ENCODE data around the gene NFATC2.
"Not testable (repeated sequence)": the region's sequence is repeated elsewhere in the genome, so short reads cannot be mapped to it uniquely, and the experiment has no call there.

The NFATC2 gene

DNA sequence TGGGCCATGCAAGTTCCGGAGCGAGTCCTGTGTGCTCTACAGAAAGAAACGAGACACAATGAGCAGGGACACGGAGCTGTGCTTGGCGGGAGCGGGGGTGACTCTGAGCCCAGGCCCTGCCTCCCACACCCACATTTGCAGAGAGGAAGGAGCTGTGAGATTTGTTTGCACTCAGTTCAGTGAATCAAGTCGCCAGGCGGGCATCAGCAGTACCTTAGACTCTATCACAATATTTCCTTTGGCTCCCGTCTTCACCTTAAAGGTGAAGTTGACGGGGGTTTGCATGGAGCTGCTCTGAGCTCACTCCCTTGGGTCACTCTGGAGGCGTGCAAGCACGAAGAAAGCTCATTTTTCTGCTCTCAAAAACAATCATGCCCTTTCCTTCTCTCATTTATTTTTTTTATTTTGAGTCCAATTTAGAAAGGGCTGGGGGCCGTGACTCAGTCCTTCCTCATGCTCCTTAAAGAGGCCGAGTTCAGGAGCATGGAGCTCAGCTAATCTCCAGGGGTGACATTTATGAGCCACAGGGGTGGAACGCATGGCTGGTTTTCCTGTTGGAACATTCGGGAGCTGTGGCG is 188.2 kb downstream of the NFATC2 start:
- DNase-seq (ENCODE audit: low spot score) = no peak

DNA sequence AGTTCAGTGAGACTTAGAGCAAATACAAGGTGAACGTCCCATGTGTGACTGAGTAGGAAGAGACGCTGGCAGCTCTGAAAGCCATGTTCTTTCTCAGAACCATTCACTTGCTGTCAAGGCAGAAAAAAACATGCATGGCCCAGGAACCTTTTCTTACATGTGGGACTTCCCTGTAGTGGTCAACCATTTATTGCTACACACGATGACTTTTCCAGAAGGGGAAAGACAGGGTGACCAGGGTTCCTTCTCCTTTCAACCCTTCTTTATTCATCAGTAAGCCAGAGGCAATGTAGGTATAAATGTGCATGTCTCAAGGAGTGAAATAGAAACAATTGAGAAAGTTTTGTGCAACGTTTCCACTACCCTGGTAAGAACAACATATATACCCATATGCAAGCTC is 189.0 kb downstream of the NFATC2 start:
- no peak for DNase-seq (ENCODE audit: low spot score)

DNA sequence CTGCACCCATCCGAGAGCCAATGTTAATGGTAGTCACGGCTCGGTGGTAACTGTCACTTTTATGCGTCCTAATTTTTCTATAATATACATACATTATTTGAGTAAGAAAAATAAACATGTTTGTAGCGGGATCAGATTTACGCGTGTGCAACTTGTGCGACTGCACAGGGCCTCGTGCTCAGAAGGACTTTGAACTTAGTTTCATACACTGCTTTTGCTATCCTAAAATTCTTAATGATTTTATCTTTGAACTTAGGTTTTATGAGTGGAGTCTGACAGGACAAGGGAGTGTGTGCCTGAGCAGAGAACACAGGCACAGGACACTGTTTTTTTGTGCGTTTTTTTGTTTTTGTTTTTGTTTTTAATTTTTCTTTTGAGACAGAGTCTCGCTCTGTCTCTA is 189.7 kb downstream of the NFATC2 start:
- no peak for DNase-seq (ENCODE audit: low spot score)

DNA sequence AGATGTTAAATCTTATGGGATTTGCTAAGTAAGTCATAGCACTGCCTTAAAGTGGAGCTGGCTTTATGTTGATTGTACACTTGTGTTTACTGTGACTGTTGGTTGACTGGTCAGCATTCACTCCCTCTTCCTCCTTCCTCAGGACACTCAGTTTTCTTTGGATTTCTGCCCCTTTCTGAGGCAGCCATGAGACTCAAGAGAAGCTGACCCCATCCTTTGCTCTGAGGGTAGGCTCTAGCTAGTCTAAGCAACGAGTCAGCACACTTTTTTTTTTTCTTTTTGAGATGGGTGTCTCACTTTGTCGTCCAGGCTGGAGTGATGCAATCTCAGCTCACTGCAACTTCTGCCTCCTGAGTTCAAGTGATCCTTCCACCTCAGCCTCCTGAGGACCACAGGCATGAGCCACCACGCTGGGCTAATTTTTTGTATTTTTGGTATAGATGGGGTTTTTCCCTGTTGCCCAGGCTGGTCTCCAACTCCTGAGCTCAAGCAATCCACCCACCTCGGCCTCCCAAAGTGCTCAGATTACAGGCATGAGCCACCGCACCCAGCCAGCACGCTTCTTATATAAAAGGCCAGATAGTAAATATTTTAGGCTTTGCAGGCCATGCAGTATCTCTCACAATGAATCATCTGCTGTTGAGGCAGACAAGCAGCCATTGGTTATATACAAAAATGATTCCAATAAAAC is 191.4 kb downstream of the NFATC2 start:
- DNase-seq (ENCODE audit: low spot score) = no peak

DNA sequence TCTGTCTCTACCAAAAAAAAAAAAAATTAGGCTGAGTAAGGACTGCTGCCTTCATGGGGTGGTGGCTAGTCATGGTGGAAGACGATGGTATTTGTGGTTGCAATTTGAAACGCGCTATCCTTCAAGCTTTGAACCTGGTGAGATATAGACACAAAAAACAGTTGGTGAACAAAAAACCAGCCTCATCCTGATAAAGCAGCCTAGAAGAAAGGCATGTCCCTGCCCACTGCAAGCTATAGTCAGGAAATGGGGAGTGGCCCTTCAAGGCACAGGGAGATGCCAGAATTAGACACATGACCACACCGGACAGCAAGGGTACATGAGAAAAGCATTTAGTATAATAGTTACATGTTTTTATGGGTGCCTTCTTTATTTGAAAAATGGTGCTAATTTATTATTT is 193.6 kb downstream of the NFATC2 start:
- DNase-seq (ENCODE audit: low spot score) = no peak

DNA sequence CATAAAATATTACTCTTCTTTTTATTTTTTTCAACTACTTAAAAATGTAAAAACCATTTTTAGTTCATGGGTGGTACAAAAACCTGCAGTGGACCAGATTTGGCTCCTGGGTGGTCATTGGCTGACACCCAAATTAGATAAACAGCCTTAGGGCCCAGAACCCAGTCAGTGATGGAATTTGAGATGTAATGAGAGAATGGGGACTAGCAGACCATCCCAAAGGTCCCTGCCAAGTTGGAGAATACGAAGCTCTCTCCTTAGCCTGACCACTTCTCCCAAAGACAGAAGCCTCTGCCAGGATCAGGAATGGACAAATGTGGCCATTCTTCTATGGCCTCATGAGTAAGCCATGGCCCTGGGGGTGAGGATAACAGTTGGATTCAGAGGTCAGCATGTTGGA is 194.7 kb downstream of the NFATC2 start:
- no peak for DNase-seq (ENCODE audit: low spot score)

DNA sequence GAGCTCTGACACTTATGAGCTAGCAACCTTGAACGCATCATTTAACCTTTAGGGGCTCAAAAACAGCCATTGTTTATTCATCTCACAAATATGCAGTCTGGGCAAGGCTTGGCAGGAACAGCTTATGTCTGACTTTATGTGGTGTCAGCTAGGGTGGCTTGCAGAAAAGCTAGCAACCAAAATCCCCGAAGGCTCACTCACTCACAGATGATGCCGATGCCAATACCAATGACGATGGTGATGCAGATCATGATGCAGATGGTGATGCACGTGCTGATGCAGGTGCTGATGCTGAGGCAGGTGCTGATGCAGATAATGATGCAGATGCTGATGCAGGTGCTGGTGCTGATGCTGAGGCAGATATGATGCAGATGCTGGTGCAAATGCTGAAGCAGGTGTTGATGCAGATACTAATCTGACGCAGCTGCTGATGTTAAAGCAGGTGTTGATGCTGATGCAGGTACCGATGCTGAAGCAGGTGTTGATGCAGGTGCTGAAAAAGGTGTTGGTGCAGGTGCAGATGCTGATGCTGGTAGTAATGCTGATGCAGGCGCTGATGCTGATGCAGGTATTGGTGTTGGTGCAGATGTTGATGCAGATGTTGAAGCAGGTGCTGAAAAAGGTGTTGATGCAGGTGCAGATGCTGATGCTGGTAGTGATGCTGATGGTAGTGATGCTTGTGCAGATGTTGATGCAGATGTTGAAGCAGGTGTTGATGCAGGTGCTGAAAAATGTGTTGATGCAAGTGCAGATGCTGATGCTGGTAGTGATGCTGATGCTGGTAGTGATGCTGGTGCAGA is 195.6 kb downstream of the NFATC2 start:
- DNase-seq (ENCODE audit: low spot score) = no peak

DNA sequence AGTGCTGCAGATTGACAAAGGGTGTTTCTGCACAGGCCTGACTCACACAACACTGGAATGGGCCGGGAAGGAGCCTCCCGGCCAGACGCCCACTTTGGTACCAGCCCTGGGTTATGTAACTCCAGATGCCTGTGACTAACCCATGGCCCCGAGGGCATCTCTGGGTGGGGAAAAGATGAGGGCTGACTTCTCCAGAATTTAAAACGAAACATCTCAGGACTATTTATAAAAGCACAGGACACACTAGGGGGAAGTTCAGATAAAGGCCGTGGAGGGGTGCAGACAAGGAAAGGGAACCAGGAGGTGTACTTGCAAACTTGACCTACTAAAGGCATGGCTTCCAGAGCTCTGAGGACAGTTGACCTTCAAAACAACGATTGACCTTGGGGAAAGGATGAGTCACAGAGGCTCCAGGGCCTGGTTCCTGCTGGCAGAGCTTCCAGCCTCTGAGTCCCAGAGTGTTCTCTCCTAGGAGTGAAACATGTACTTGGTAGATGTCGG is 196.9 kb downstream of the NFATC2 start:
- no peak for DNase-seq (ENCODE audit: low spot score)

DNA sequence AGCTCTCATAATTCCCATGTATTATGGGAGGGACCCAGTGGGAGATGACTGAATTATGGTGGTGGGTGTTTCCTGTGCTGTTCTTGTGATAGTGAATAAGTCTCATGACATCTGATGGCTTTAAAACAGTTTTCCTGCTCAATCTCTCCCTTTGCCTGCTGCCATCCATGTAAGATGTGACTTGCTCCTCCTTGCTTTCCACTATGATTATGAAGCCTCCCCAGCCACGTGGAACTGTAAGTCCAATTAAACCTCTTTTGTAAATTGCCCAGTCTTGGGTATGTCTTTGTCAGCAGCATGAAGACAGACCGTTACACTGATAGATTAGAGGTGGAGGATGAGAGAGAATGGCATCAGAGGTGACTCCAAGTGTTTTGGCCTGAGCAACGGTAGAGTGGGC is 198.7 kb downstream of the NFATC2 start:
- not testable (repeated sequence) for DNase-seq (ENCODE audit: low spot score)

DNA sequence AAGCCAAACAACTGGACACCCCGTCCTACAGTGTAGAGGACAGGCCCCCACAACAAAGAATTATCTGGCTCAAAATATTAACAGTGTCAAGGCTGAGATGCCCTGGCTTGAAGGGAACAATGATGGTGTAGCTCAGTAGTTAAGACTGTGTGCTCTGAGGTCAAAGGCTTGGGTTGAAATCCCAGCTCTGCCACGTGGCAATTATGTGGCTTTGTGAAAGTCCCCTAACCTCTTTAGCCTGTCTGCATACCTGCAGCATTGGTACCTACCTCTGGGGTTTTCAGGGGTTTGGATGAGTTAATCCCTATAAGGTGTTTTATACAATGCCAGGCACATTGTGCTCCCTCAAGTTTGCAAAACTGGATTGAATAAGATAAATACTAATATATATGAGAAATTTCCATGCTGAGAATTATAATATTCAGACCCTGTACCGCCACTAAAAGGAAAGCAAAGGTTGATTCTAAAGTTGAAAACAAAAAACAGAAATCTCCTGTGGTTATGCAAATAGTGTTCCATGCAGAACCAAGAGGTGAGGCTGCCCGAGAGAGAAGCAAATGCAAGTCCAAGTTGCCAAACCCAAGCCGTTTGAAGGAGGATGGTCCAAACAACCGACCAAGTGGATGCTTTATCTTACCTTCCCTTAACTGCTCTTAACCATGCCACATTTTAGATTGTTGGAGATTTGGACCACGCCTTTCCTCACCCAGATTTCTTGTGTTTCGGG is 199.8 kb downstream of the NFATC2 start:
- no peak for DNase-seq (ENCODE audit: low spot score)

DNA sequence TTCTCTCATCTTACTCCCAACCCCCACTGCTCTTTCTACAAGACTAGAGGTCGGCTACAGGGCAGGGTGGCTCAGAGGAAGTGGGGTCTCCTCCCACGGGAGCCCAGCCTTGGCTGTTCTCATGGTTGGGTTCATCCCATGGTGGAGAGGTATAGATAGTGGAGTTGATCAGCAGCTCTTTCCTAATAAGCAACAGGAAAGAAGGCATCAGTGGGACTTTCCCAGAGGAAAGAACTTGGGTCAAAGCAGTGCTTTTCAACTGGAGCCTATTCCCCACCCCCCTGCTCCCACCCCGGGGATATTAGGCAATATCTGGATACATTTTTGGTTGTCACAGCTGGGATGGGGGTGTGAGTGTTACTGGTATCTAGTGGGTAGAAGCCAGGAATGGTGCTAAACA is 200.9 kb downstream of the NFATC2 start:
- DNase-seq (ENCODE audit: low spot score) = no peak

DNA sequence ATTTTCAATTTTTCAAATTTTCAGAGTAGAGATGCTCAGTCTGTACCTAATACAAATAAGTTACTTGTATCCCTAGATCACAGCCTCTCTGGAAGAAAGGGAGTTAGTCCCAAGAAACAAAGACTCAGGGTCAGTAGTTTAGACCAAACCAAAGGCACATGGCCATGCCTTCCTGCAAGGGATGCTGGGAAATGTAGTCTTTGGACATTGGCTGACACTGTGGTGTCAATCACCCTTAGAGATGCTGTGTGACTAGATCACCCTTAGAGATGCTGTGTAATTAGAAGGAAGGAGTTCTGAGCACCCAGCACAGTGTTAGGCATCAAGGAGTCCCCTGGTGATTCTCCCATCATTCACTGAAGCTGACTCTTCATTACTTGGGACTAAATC is 202.1 kb downstream of the NFATC2 start:
- no peak for DNase-seq (ENCODE audit: low spot score)

DNA sequence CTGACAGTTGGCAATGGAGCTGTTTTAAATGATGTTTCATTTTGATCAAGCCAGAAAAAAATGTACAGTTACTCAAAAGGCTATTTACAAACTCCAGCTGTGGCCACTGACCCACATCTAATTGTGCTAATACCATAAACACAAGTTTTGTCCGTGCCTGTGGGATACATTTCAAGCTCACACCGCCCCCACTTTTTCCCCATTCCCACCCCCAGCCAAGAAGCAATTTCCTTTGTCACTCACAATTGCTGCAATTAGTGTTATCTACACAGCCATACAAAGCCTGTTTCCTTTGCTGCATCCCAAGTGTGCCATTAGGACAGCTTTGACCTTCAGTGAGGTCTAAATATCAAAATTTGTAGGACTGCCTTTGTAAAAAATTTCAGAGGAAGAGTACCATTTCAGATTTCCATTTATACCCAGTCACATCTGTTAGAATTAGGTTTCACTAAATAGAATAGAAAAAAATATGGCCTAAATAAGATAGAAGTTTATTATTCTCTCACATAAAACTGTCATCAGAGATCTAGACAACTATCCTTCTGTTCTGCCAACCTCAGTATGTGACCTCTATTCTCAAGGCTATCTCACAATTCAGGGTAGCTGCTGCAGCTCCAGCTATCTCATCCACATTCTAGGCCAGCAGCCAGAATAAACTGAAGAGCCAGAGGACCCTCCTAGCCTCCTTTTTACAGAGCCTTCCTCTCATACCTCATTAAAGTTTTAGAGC is 202.6 kb downstream of the NFATC2 start:
- DNase-seq (ENCODE audit: low spot score) = no peak

DNA sequence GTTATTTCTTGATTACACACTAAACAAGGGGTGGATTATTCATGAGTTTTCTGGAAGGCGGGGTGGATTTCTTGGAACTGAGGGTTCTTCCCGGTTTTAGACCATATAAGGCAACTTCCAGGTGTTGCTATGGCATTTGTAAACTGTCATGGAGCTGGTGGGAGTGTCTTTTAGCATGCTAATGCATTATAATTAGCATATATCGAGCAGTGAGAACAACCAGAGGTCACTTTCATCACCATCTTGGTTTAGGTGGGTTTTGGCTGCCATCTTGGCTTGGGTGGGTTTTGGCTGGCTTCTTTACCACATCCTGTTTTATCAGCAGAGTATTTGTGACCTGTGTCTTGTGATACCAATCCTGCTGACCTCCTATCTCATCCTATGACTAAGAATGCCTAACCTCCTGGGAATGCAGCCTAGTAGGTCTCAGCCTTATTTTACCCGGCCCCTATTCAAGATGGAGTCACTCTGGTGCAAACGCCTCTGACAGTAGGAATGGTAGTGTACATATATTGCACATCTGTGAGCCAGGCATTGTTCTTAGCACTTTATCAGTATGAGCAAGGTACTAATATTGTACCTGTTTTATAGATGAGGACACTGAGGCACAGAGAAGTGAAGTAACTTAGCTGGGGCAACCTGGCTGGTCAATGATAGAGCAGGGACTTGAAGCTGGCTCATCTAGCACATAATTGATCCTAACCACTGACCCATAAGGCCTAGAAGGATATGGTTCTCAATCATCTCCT is 203.7 kb downstream of the NFATC2 start:
- DNase-seq (ENCODE audit: low spot score) = no peak

DNA sequence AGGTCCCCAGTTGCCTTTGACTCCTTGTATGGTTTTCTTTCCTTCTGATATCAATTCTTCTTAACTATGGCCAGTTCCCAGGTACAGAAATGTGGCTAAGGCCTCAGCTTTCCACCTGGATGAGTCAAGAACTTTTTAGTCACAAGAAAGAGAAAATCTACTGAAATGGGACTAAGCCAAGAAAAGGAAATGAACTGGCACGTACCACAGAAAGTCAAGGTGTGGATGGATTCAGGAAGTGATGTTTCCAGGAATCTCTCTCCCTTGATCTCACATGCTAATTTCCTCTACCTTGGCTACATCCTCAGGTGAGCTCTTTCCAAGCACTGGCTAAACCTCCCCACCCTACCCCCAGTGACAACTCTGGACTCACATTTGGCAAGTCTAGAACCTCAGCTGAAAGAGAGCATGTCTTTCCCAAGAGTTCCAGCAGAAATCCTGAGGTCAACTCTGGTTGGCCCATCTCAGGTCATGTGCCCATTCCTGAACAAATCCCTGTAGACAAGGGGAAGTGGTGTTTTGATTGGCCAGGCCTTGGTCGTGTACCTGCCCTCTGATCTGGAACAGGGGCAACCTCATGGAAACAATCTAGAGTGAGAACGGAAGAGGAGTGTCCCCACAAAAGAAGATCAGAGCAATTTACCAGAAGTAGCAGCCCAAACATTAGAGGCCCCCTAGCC is 205.3 kb downstream of the NFATC2 start:
- no peak for DNase-seq (ENCODE audit: low spot score)
